HepG2 (cell line): Measurements from ENCODE around the gene LRRC3C. TPM values are rescaled to one million over a fixed set of nuclear protein-coding genes. Genes with fewer than 3 reads are reported as not detected.
A peak's percentile ranks its signal among the peaks of the same experiment; 100 is the strongest.

Experiments used
- ATAC-seq: fragments of 200-7000 bp; cut with Tn5 transposase; 3 replicates; pipeline ENCODE4 v1.9.1; 2020; ENCODE audit warnings: mild to moderate bottlenecking, moderate library complexity
- BruUV-seq: library from RNA; stranded (reverse); fragments of 400-500 nt; replicated peaks from 2 replicates; lab custom pipeline; 2021; lab: Mats Ljungman, UMichigan
- CTCF ChIA-PET: fragments of 300-600 bp; formaldehyde crosslinking; extraction: SDS; loops from one replicate; lab custom pipeline; 2021; ENCODE audit warnings: low total read pairs, inconsistent platforms, low intra/inter-chr PET ratio; lab: Yijun Ruan, JAX
- POLR2A ChIA-PET: fragments of 350-600 bp; sonication (Branson Sonifier 250); formaldehyde crosslinking; loops from one replicate; lab custom pipeline; 2020; ENCODE audit warnings: antibody characterized with exemption, inconsistent platforms; lab: Yijun Ruan, JAX
- DNase-seq: peaks from one replicate; pipeline ENCODE4 v3.0.0-alpha.2; 2015; ENCODE audit warnings: low spot score
- FAIRE-seq: peaks from 3 replicates; lab custom pipeline; 2011; peaks lifted over from hg19 to GRCh38; lab: Jason Lieb, UNC
- H2AFZ ChIP-seq: one replicate; pipeline ENCODE4 v1.6.1; 2011; ENCODE audit warnings: low read length, inconsistent platforms
- H3K27ac ChIP-seq: fragments of 300-600 bp; 3 replicates; pipeline ENCODE4 v1.8.0; 2011; ENCODE audit warnings: mixed run types, mild to moderate bottlenecking, mixed read lengths, low read length, inconsistent platforms; ENCODE audit not compliant: insufficient read depth; ENCODE audit errors: extremely low read length
- H3K27me3 ChIP-seq, 2 experiments: fragments of 200-600 bp in 1 of 2; 2 replicates in 1 of 2; 3 replicates in 1 of 2; pipeline versions ENCODE4 v1.6.0 to v1.8.0; 2011; ENCODE audit warnings: low read length in 2 of 2, mild to moderate bottlenecking in 2 of 2, moderate library complexity in 2 of 2, inconsistent platforms in 1 of 2; ENCODE audit not compliant: insufficient read depth in 2 of 2, control insufficient read depth in 1 of 2
- H3K36me3 ChIP-seq, 2 experiments: fragments of 200-600 bp in 1 of 2; replicated peaks in 1 of 2; 2 replicates in 1 of 2; 3 replicates in 1 of 2; pipeline versions ENCODE4 v1.5.1 to v1.8.0; 2011; ENCODE audit warnings: low read length in 2 of 2, inconsistent platforms in 1 of 2; ENCODE audit not compliant: insufficient read depth in 2 of 2, control insufficient read depth in 1 of 2
- H3K4me1 ChIP-seq: 2 replicates; pipeline ENCODE4 v1.5.1; 2012; ENCODE audit warnings: low read length, inconsistent platforms; ENCODE audit not compliant: insufficient read depth
- H3K4me2 ChIP-seq: 2 replicates; pipeline ENCODE4 v1.6.0; 2011; ENCODE audit warnings: low read depth, low read length, inconsistent platforms
- H3K4me3 ChIP-seq, 3 experiments: fragments of 200-600 bp in 1 of 3; sonication (generic), shearing (Covaris generic) in 1 of 3; replicated peaks in 1 of 3; 2 replicates each; pipeline ENCODE4 v1.5.1; 2011 to 2016; ENCODE audit warnings: low read length in 3 of 3, inconsistent platforms in 2 of 3, low read depth in 2 of 3, mild to moderate bottlenecking in 2 of 3, control low read depth in 1 of 3, mixed read lengths in 1 of 3; ENCODE audit not compliant: insufficient read depth in 1 of 3
- H3K79me2 ChIP-seq: one replicate; pipeline ENCODE4 v1.6.1; 2011; ENCODE audit warnings: low read length, inconsistent platforms; ENCODE audit not compliant: insufficient read depth
- H3K9ac ChIP-seq: 2 replicates; pipeline ENCODE4 v1.6.0; 2011; ENCODE audit warnings: mild to moderate bottlenecking, low read depth, low read length, inconsistent platforms; ENCODE audit not compliant: insufficient read depth
- H3K9me3 ChIP-seq: 2 replicates; pipeline ENCODE4 v1.5.1; 2012; ENCODE audit warnings: mild to moderate bottlenecking, low read length
- H4K20me1 ChIP-seq: 2 replicates; pipeline ENCODE4 v1.6.0; 2011; ENCODE audit warnings: inconsistent platforms, mild to moderate bottlenecking, low read length, moderate library complexity; ENCODE audit not compliant: insufficient read depth
- ATF7 ChIP-seq, 2 experiments: fragments of 450-650 bp in 1 of 2; sonication (generic) in 1 of 2; formaldehyde crosslinking in 1 of 2; IDR thresholded peaks; 2 replicates each; pipeline versions ENCODE4 v1.4.0 to v1.6.1; 2016 to 2020; ENCODE audit warnings: antibody characterized with exemption in 1 of 2, mild to moderate bottlenecking in 1 of 2, missing genetic modification reagents in 1 of 2
- CBX1 ChIP-seq: IDR thresholded peaks from one replicate; pipeline ENCODE4 v1.6.1; 2016; ENCODE audit warnings: antibody characterized with exemption, low read depth
- FLYWCH1 ChIP-seq: sonication (generic); formaldehyde crosslinking; IDR thresholded peaks from 2 replicates; pipeline ENCODE4 v1.8.1; 2023; ENCODE audit warnings: mild to moderate bottlenecking, missing genetic modification reagents
- HNF4A ChIP-seq: sonication (generic); formaldehyde crosslinking; IDR thresholded peaks from 2 replicates; pipeline ENCODE4 v1.4.0; 2020; ENCODE audit warnings: missing genetic modification reagents
- ISL2 ChIP-seq: sonication (generic); formaldehyde crosslinking; IDR thresholded peaks from 2 replicates; pipeline ENCODE4 v1.5.0; 2020; ENCODE audit warnings: missing genetic modification reagents
- NFIC ChIP-seq: IDR thresholded peaks from 2 replicates; pipeline ENCODE4 v1.6.1; 2012; ENCODE audit warnings: mild to moderate bottlenecking, low read length, inconsistent platforms
- PATZ1 ChIP-seq: sonication (generic); formaldehyde crosslinking; IDR thresholded peaks from 2 replicates; pipeline ENCODE4 v1.4.0; 2020; ENCODE audit warnings: missing genetic modification reagents
- SAP130 ChIP-seq: IDR thresholded peaks from 2 replicates; pipeline ENCODE4 v1.6.1; 2016; ENCODE audit warnings: low read depth
- SKI ChIP-seq: fragments of 450-650 bp; IDR thresholded peaks from one replicate; pipeline ENCODE4 v1.6.1; 2018; ENCODE audit warnings: mild to moderate bottlenecking; ENCODE audit not compliant: partially characterized antibody
- SMAD1 ChIP-seq: sonication (generic); formaldehyde crosslinking; IDR thresholded peaks from 2 replicates; pipeline ENCODE4 v1.4.0; 2020; ENCODE audit warnings: missing genetic modification reagents, low read depth, mild to moderate bottlenecking, borderline replicate concordance
- SP4 ChIP-seq: sonication (generic); formaldehyde crosslinking; IDR thresholded peaks from 2 replicates; pipeline ENCODE4 v1.8.1; 2023; ENCODE audit warnings: mild to moderate bottlenecking, missing genetic modification reagents
- SP5 ChIP-seq: IDR thresholded peaks from 2 replicates; pipeline ENCODE4 v1.6.1; 2016; ENCODE audit warnings: low read depth, borderline replicate concordance
- TEAD2 ChIP-seq: sonication (generic); formaldehyde crosslinking; IDR thresholded peaks from 2 replicates; pipeline ENCODE4 v1.9.0; 2021; ENCODE audit warnings: missing genetic modification reagents
- ZBTB33 ChIP-seq: sonication (generic); formaldehyde crosslinking; IDR thresholded peaks from 2 replicates; pipeline ENCODE4 v1.4.0; 2020; ENCODE audit warnings: missing genetic modification reagents
- ZBTB38 ChIP-seq: sonication (generic); formaldehyde crosslinking; IDR thresholded peaks from 2 replicates; pipeline ENCODE4 v1.5.1; 2020; ENCODE audit warnings: mild to moderate bottlenecking, missing genetic modification reagents
- ZBTB42 ChIP-seq: sonication (generic); formaldehyde crosslinking; IDR thresholded peaks from 2 replicates; pipeline ENCODE4 v1.5.0; 2020; ENCODE audit warnings: mild to moderate bottlenecking, missing genetic modification reagents
- ZIK1 ChIP-seq: sonication (generic); formaldehyde crosslinking; IDR thresholded peaks from 2 replicates; pipeline ENCODE4 v1.5.0; 2020; ENCODE audit warnings: mild to moderate bottlenecking, low read depth, missing genetic modification reagents, borderline replicate concordance
- ZNF331 ChIP-seq: sonication (generic); formaldehyde crosslinking; IDR thresholded peaks from 2 replicates; pipeline ENCODE4 v1.4.0; 2020; ENCODE audit warnings: missing genetic modification reagents
- ZNF549 ChIP-seq: sonication (generic); formaldehyde crosslinking; IDR thresholded peaks from 2 replicates; pipeline ENCODE4 v1.5.0; 2020; ENCODE audit warnings: missing genetic modification reagents
- ZNF557 ChIP-seq: sonication (generic); formaldehyde crosslinking; IDR thresholded peaks from 2 replicates; pipeline ENCODE4 v1.4.0; 2020; ENCODE audit warnings: missing genetic modification reagents
- ZNF652 ChIP-seq: IDR thresholded peaks from 2 replicates; pipeline ENCODE4 v1.6.1; 2016; ENCODE audit warnings: low read depth, borderline replicate concordance
- WGBS: methylation state at CpG from one replicate; pipeline ENCODE4 v1.1.6; 2017; ENCODE audit warnings: low lambda C conversion rate; 5-methylcytosine and 5-hydroxymethylcytosine counted together
- in situ Hi-C: cut with HindIII; loops from 2 replicates; pipeline ENCODE4 v1.10.0; 2017; ENCODE audit warnings: low pct_unique_long_range_greater_than_20kb; ENCODE audit not compliant: extremely low pct_ligation_motif_present
- intact Hi-C: fragments of 100-400 bp; cut with micrococcal nuclease; formaldehyde crosslinking; loops from one replicate; pipeline ENCODE4 v1.10.0; 2022; ENCODE audit not compliant: unreplicated experiment
- polyA plus RNA-seq, 8 experiments: library from polyadenylated mRNA; depleted of rRNA in 3 of 8; stranded (reverse) in 7 of 8; unstranded in 1 of 8; fragments of >200 nt; fragmentation: Illumina TruSeq in 4 of 8; extraction: Trizol in 4 of 8; gene quantifications; 2 replicates each; pipeline versions ENCODE4 v1.2.1 to v1.2.3, GENCODE V29; 2011 to 2016; ENCODE audit warnings: low read depth in 4 of 8, missing spikeins in 1 of 8, mixed read lengths in 1 of 8; ENCODE audit not compliant: insufficient read depth in 1 of 8
- total RNA-seq, 5 experiments: library from RNA; depleted of rRNA; stranded (reverse); fragments of >200 nt; fragmentation: Illumina TruSeq; extraction: Trizol; gene quantifications; 2 replicates each; pipeline ENCODE4 v1.2.3, GENCODE V29; 2016; ENCODE audit warnings: low read depth in 1 of 5

The LRRC3C gene
- total and polyA plus RNA-seq, 2 of the 13 experiments (the other 11 are each of a cell fraction or from before 2014, with no cell fraction given) = 0.17 TPM; not detected in 1

- Histone ChIP-seq H3K36me3 (peaks cover 25 to 26% of the 10 kb centered on the region in 2 experiments), H3K79me2 (peaks cover 31% of the 10 kb centered on the region), H3K4me2 (peak overlapping the region; percentile 10; the same call in 1 of the 2 replicates), H3K27me3 (no peaks in the 10 kb centered on the region), H2AFZ (no peak overlapping the region), H3K9me3 (no peaks in the 10 kb centered on the region), H3K27ac (peak overlapping the region; percentile 93), H3K4me3 (no peak overlapping the region), H3K4me1 (peaks cover 95% of the 10 kb centered on the region), H3K9ac (0 out of 2 replicates have a peak overlapping the region, but pooled peaks have one; percentile 8), H4K20me1 (peaks cover 8% of the 10 kb centered on the region; the same call in 1 of the 2 replicates)
- ChIA-PET CTCF (no interaction called here), POLR2A (interaction anchor here (1.9 to 2.3 kb wide), 2 partner anchors 16 kb away, joined by 4 to 8 read pairs; no protein-coding TSS in a partner anchor)
- intact Hi-C loops = loop anchor here (10.0 kb wide), 1 partner anchor 184 kb away; the partner anchor contains the start of gene NR1D1
- DNase-seq (no peak), FAIRE-seq (no peak), ATAC-seq (no peak)
- in situ Hi-C loops = loop anchor here (5.0 kb wide), 1 partner anchor 52 kb away; no protein-coding TSS in a partner anchor
- 57% methylated on average over 16 of the region's 19 CpGs for WGBS
- BruUV-seq = no TSS peak
- TF ChIP-seq ZNF652 (CRISPR knock-in tag) = no peak
- TF ChIP-seq ISL2 = no peak
- no peak for TF ChIP-seq SMAD1 (CRISPR knock-in tag)
- TF ChIP-seq ZBTB38 (CRISPR knock-in tag) = peak; percentile 99
- peak; percentile 51; the same call in 1 of the 2 replicates for TF ChIP-seq PATZ1 (CRISPR knock-in tag)
- TF ChIP-seq ZBTB33 = peak; percentile 99
- no peak for TF ChIP-seq CBX1
- TF ChIP-seq ZIK1 (CRISPR knock-in tag) = 0 out of 2 replicates have a peak, but pooled peaks have one; percentile 15
- no peak for TF ChIP-seq ZBTB42 (CRISPR knock-in tag)
- no peak for TF ChIP-seq ZNF331 (CRISPR knock-in tag)
- TF ChIP-seq HNF4A (CRISPR knock-in tag) = peak; percentile 44; the same call in 1 of the 2 replicates
- TF ChIP-seq SAP130 (CRISPR knock-in tag) = 0 out of 2 replicates have a peak, but pooled peaks have one; percentile 21
- no peak for TF ChIP-seq SP5
- peak; percentile 59 for TF ChIP-seq SKI
- TF ChIP-seq TEAD2 (CRISPR knock-in tag) = no peak
- no peak for TF ChIP-seq ATF7 (IDR thresholded peaks at IDR 0.05)
- no peak for TF ChIP-seq ATF7 (CRISPR knock-in tag; IDR thresholded peaks at IDR 0.05)
- no peak for TF ChIP-seq NFIC
- TF ChIP-seq FLYWCH1 (CRISPR knock-in tag) = peak; percentile 74; the same call in 1 of the 2 replicates
- no peak for TF ChIP-seq ZNF549 (CRISPR knock-in tag)
- TF ChIP-seq SP4 (CRISPR knock-in tag) = 0 out of 2 replicates have a peak, but pooled peaks have one; percentile 54
- no peak for TF ChIP-seq ZNF557 (CRISPR knock-in tag)
These were observed 7.0 kb upstream of the LRRC3C start for GRCh38 chr17:39920218-39921210.
